Measurements from ENCODE around the gene KDM3B. TPM values are rescaled to one million over a fixed set of nuclear protein-coding genes. Genes with fewer than 3 reads are reported as not detected.
A peak's percentile ranks its signal among the peaks of the same experiment; 100 is the strongest.

The KDM3B gene
- total and polyA plus RNA-seq, 9 of the 15 experiments (the other 6 are each of a cell fraction or from before 2014, with no cell fraction given), result 13.8 to 62.8 (median 41.9) TPM

DNA sequence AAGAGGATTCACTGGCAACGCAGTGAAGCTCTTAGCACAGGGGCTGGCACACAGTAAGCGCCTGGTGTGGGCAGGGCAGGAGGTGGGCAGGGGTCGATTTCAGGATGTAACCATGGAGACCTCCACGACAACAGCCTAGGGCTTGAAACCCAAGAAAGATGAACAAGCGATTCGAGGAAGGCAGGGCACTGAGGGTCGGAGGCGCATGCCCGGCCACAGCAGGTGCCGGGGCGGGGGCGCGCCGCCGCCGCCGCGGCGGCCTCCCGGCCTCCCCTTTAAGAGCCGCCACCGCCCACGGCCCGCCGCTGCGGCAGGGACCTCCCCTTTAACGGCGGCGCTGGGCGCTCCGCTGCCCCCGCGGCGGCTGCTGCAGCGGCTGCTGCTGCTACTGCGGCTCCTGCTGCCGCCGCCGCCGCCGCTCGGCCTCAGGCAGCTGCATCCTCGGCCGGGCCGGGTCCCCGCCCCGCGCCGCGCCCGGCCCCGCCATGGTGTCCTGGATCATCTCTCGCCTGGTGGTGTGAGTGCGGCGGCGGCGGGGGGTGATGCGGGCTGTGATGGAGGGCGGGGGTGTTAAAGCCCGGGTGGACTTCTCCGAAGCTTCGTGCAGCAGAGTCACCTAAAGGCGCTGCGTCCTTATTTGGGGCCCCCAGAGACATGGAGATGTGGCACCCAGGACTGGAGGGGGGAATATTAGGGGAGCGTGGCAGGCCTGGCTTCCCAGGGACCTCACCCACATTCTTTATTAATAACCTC is 86.4 kb downstream of the KDM3B start, which contains the start of gene REEP2 (continued):
- TF ChIP-seq ZFP1 (CRISPR knock-in tag; IDR thresholded peaks at IDR 0.05), result no peak
- TF ChIP-seq EGR1 (conservative IDR thresholded peaks at IDR 0.05), result peak; percentile 12; the same call in 1 of the 2 replicates
- peak; percentile 51; the same call in 1 of the 2 replicates for TF ChIP-seq ZBTB7A (IDR thresholded peaks at IDR 0.05; ENCODE audit: borderline replicate concordance, control insufficient read depth, low read depth, low read length)
- TF ChIP-seq, protein P1, sequence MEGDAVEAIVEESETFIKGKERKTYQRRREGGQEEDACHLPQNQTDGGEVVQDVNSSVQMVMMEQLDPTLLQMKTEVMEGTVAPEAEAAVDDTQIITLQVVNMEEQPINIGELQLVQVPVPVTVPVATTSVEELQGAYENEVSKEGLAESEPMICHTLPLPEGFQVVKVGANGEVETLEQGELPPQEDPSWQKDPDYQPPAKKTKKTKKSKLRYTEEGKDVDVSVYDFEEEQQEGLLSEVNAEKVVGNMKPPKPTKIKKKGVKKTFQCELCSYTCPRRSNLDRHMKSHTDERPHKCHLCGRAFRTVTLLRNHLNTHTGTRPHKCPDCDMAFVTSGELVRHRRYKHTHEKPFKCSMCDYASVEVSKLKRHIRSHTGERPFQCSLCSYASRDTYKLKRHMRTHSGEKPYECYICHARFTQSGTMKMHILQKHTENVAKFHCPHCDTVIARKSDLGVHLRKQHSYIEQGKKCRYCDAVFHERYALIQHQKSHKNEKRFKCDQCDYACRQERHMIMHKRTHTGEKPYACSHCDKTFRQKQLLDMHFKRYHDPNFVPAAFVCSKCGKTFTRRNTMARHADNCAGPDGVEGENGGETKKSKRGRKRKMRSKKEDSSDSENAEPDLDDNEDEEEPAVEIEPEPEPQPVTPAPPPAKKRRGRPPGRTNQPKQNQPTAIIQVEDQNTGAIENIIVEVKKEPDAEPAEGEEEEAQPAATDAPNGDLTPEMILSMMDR (IDR thresholded peaks at IDR 0.05 in 2 of 3, conservative IDR thresholded peaks at IDR 0.05 in 1 of 3; ENCODE audit: insufficient read depth in 2 of 3, low read depth in 1 of 3, low read length in 3 of 3), result peak in 1 of 3 experiments; percentile 3; a peak in 1 of 6 replicates
- TF ChIP-seq FOXA1 (IDR thresholded peaks at IDR 0.05; ENCODE audit: borderline replicate concordance), result no peak
- no peak for TF ChIP-seq ASH1L (IDR thresholded peaks at IDR 0.05; ENCODE audit: borderline replicate concordance, low read depth, partially characterized antibody)
- no peak for TF ChIP-seq SAFB2 (IDR thresholded peaks at IDR 0.05; ENCODE audit: borderline replicate concordance, low read depth, low read length, severe bottlenecking)
- no peak for TF ChIP-seq HNRNPUL1 (IDR thresholded peaks at IDR 0.05; ENCODE audit: low read length)
- peak; percentile 53; the same call in 1 of the 2 replicates for TF ChIP-seq RB1 (IDR thresholded peaks at IDR 0.05; ENCODE audit: low read depth)
- TF ChIP-seq SIN3B (IDR thresholded peaks at IDR 0.05; ENCODE audit: low read depth), result 0 out of 2 replicates have a peak, but pooled peaks have one; percentile 21
- peak in 1 of 2 experiments; percentile 22 for TF ChIP-seq E2F6 (IDR thresholded peaks at IDR 0.05; ENCODE audit: borderline replicate concordance in 1 of 2, extremely low read depth in 1 of 2, insufficient read depth in 1 of 2, insufficient read length in 1 of 2, low read depth in 1 of 2, low read length in 1 of 2, poor library complexity in 1 of 2, severe bottlenecking in 1 of 2)
- no peak for TF ChIP-seq TGIF2 (CRISPR knock-in tag; IDR thresholded peaks at IDR 0.05)
- TF ChIP-seq NRF1 (conservative IDR thresholded peaks at IDR 0.05 in 1 of 2, IDR thresholded peaks at IDR 0.05 in 1 of 2), result peak; percentile 66 to 68; a peak in 3 of 4 replicates
- peak; percentile 47 for TF ChIP-seq POLR2G (IDR thresholded peaks at IDR 0.05; ENCODE audit: low read depth, low read length)
- peak; percentile 76 for TF ChIP-seq GATAD2B (IDR thresholded peaks at IDR 0.05; ENCODE audit: borderline replicate concordance)
